Measurements from ENCODE around the gene KLHL29.

DNA sequence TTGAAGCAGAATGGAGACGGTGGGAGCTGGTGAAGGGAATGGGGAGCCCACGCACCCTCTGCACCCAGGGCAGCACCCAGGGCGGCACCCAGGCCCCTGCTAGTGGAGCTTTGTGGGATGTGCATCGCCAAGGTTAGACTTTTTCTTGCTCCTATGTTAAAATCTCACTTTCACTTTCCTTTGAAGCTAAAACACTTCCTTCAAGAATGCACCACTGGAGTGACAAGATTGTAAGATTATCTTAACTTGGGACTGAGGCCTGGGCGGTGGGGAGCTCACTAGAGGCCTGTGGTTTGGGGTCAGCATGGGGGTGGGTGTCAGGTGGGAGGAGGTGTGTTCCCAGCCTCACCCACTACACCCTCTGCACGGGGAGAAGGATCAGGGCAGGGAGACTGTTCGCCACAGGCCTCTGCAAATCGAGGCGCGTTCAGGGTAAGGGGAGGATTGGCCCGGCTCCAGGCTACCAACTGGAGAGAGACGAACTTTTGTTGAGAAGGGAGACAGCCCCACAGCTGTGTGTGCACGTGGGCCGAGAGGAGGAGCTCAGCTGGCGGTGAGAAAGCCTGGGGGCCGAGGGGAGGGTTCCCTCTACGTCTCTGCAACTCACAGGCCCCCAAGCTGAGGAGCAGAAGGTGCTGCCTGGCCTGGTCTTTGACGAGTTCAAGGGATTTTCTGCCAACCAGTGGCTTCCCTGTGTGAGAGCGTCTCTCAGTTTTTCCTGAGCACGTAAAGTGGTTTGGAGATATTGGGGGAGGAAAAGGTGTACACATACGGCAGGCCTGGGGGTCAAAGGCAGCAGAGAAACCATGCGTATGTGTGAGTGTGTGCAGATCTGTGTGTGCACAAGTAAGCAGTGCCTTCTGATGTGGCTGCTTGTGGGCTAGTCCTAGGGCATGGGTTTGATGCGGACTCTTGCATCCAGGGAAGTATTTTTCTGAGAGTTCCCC, 147.7 kb downstream of the KLHL29 start:
- TF ChIP-seq, protein P1, sequence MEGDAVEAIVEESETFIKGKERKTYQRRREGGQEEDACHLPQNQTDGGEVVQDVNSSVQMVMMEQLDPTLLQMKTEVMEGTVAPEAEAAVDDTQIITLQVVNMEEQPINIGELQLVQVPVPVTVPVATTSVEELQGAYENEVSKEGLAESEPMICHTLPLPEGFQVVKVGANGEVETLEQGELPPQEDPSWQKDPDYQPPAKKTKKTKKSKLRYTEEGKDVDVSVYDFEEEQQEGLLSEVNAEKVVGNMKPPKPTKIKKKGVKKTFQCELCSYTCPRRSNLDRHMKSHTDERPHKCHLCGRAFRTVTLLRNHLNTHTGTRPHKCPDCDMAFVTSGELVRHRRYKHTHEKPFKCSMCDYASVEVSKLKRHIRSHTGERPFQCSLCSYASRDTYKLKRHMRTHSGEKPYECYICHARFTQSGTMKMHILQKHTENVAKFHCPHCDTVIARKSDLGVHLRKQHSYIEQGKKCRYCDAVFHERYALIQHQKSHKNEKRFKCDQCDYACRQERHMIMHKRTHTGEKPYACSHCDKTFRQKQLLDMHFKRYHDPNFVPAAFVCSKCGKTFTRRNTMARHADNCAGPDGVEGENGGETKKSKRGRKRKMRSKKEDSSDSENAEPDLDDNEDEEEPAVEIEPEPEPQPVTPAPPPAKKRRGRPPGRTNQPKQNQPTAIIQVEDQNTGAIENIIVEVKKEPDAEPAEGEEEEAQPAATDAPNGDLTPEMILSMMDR (conservative IDR thresholded peaks at IDR 0.05) = no peak
- TF ChIP-seq EZH2 (IDR thresholded peaks at IDR 0.05; ENCODE audit: low read depth) = no peak
